HuH-7 (cell line): ENCODE measurements around the gene SERPINE1.
"Not testable (repeated sequence)": the region's sequence is repeated elsewhere in the genome, so short reads cannot be mapped to it uniquely, and the experiment has no call there.

Source experiments
- DNase-seq: peaks from one replicate; pipeline ENCODE4 v3.0.0; 2011; ENCODE audit warnings: low spot score

Gene SERPINE1

GRCh38 chr7:101124376-101125056 lies 2.4 kb upstream of the SERPINE1 start:
- no peak for DNase-seq

GRCh38 chr7:101125989-101126650 lies 784 bp upstream of the SERPINE1 start:
- no peak for DNase-seq

GRCh38 chr7:101127460-101128039 lies 646 bp downstream of the SERPINE1 start:
- DNase-seq: no peak

GRCh38 chr7:101128040-101128834 lies 1.3 kb downstream of the SERPINE1 start:
- DNase-seq: no peak

GRCh38 chr7:101129603-101130117 lies 2.8 kb downstream of the SERPINE1 start:
- no peak for DNase-seq

GRCh38 chr7:101132626-101133600 lies 6.0 kb downstream of the SERPINE1 start:
- not testable (repeated sequence) for DNase-seq

- no peak for DNase-seq
Measured at GRCh38 chr7:101133621-101134398, 6.9 kb downstream of the SERPINE1 start.

- no peak for DNase-seq
Measured at GRCh38 chr7:101134399-101134980, 7.6 kb downstream of the SERPINE1 start.

- DNase-seq: no peak
Measured at GRCh38 chr7:101137651-101138212, 10.8 kb downstream of the SERPINE1 start.

GRCh38 chr7:101138213-101138870 lies 11.4 kb downstream of the SERPINE1 start:
- DNase-seq: peak; percentile 79

- DNase-seq: no peak
Measured at GRCh38 chr7:101140339-101140699, 13.4 kb downstream of the SERPINE1 start.

GRCh38 chr7:101140746-101141382 lies 14.0 kb downstream of the SERPINE1 start:
- DNase-seq: no peak

- no peak for DNase-seq
Measured at GRCh38 chr7:101151908-101152651, 25.2 kb downstream of the SERPINE1 start.

- DNase-seq: peak; percentile 99
Measured at GRCh38 chr7:101153969-101154692, 27.2 kb downstream of the SERPINE1 start, which contains the start of gene AP1S1. TSS of gene AP1S1 (plus strand) at chr7:101154476. CDS start at chr7:101154515, 39 bp downstream.

- DNase-seq: no peak
Measured at GRCh38 chr7:101154693-101155102, 27.8 kb downstream of the SERPINE1 start.

- DNase-seq: no peak
Measured at GRCh38 chr7:101155303-101155702, 28.4 kb downstream of the SERPINE1 start.

GRCh38 chr7:101156277-101156676 lies 29.4 kb downstream of the SERPINE1 start:
- no peak for DNase-seq
